ENCODE measurements around the gene EAF1. TPM values are rescaled to one million over a fixed set of nuclear protein-coding genes. Genes with fewer than 3 reads are reported as not detected.
A peak's percentile ranks its signal among the peaks of the same experiment; 100 is the strongest.
"Not testable (repeated sequence)": the region's sequence is repeated elsewhere in the genome, so short reads cannot be mapped to it uniquely, and the experiment has no call there.

Gene EAF1
- total RNA-seq, 4 donors from 2014 or later: 19.1 to 37.0 (median 26.4) TPM

GRCh38 chr3:15382405-15382923 is 44.9 kb upstream of the EAF1 start:
- Histone ChIP-seq H3K27ac (no peak overlapping the region), H3K4me1 (peaks cover 3 to 19% (median 6%) of the 10 kb centered on the region in 4 donors), H3K9me3 (no peaks in the 10 kb centered on the region), H3K36me3 (no peaks in the 10 kb centered on the region), H3K27me3 (no peaks in the 10 kb centered on the region), H3K4me3 (no peak overlapping the region)
- intact Hi-C loops (cut with DNase I; ENCODE audit: low total_unique reads): no loop called here
- TF ChIP-seq POLR2A (IDR thresholded peaks at IDR 0.05) (no peak), CTCF (IDR thresholded peaks at IDR 0.05) (no peak), POLR2AphosphoS5 (IDR thresholded peaks at IDR 0.05) (no peak), EP300 (IDR thresholded peaks at IDR 0.05; ENCODE audit: low read depth) (no peak)
- WGBS, 2 donors (ENCODE audit: low coverage in 1 of 2): 80 to 88% methylated on average over 2 to 3 of the region's 3 CpGs
- in situ Hi-C loops (cut with MboI; ENCODE audit: low pct_ligation_motif_present in 1 of 4, low pct_unique_long_range_greater_than_20kb in 1 of 4, low sequenced_read_pairs in 3 of 4): loop anchor here in 3 of 4 donors (10.0 kb wide), 1 partner anchor 118 kb away; no protein-coding TSS in a partner anchor
- no peak for DNase-seq

- H3K27me3 ChIP-seq: no peaks in the 10 kb centered on the region
- 77 to 89% methylated on average over 3 to 4 of the region's 4 CpGs for WGBS, 2 donors (ENCODE audit: low coverage in 1 of 2)
- intact Hi-C loops (cut with DNase I; ENCODE audit: low total_unique reads): no loop called here
- peak overlapping the region; percentile 19 to 65 (median 36) for H3K27ac ChIP-seq
- H3K9me3 ChIP-seq: no peaks in the 10 kb centered on the region
- H3K36me3 ChIP-seq: no peaks in the 10 kb centered on the region
- no peak for TF ChIP-seq CTCF (IDR thresholded peaks at IDR 0.05)
- TF ChIP-seq POLR2AphosphoS5 (IDR thresholded peaks at IDR 0.05): no peak
- no peak for TF ChIP-seq EP300 (IDR thresholded peaks at IDR 0.05; ENCODE audit: low read depth)
- no peak for TF ChIP-seq POLR2A (IDR thresholded peaks at IDR 0.05)
- in situ Hi-C loops (cut with MboI; ENCODE audit: low pct_ligation_motif_present in 1 of 4, low pct_unique_long_range_greater_than_20kb in 1 of 4, low sequenced_read_pairs in 3 of 4): loop anchor here in 3 of 4 donors (10.0 kb wide), 1 partner anchor 120 kb away; no protein-coding TSS in a partner anchor
- no peak for DNase-seq
- H3K4me3 ChIP-seq: no peak overlapping the region
- peaks cover 0 to 15% (median 3%) of the 10 kb centered on the region in 4 donors for H3K4me1 ChIP-seq
Measured at GRCh38 chr3:15384510-15385237, 42.7 kb upstream of the EAF1 start.

- H3K9me3 ChIP-seq; H3K36me3 ChIP-seq; H3K4me3 ChIP-seq; H3K27me3 ChIP-seq; intact Hi-C loops (cut with DNase I; ENCODE audit: low total_unique reads): not testable (repeated sequence)
- H3K4me1 ChIP-seq: peaks cover 0 to 15% (median 2%) of the 10 kb centered on the region in 4 donors
- DNase-seq: peak; percentile 16
- in situ Hi-C loops (cut with MboI; ENCODE audit: low pct_ligation_motif_present in 1 of 4, low pct_unique_long_range_greater_than_20kb in 1 of 4, low sequenced_read_pairs in 3 of 4): loop anchor here in 3 of 4 donors (10.0 kb wide), 1 partner anchor 120 kb away; no protein-coding TSS in a partner anchor
- 71 to 93% methylated on average over 5 to 10 of the region's 10 CpGs for WGBS, 2 donors (ENCODE audit: low coverage in 1 of 2)
- H3K27ac ChIP-seq: peak overlapping the region in 3 of 4 donors; percentile 14 to 65 (median 44)
Measured at GRCh38 chr3:15385238-15385695, 42.1 kb upstream of the EAF1 start.

- TF ChIP-seq POLR2AphosphoS5 (IDR thresholded peaks at IDR 0.05): no peak
- no peak for TF ChIP-seq EP300 (IDR thresholded peaks at IDR 0.05; ENCODE audit: low read depth)
- TF ChIP-seq POLR2A (IDR thresholded peaks at IDR 0.05): no peak
- no peak for TF ChIP-seq CTCF (IDR thresholded peaks at IDR 0.05)
Measured at GRCh38 chr3:15385901-15386653, 41.3 kb upstream of the EAF1 start.

GRCh38 chr3:15386654-15386955 is 40.8 kb upstream of the EAF1 start:
- H3K27me3 ChIP-seq; H3K9me3 ChIP-seq; DNase-seq; H3K36me3 ChIP-seq; intact Hi-C loops (cut with DNase I; ENCODE audit: low total_unique reads); H3K4me1 ChIP-seq; H3K4me3 ChIP-seq: not testable (repeated sequence)
- in situ Hi-C loops (cut with MboI; ENCODE audit: low pct_ligation_motif_present in 1 of 4, low pct_unique_long_range_greater_than_20kb in 1 of 4, low sequenced_read_pairs in 3 of 4): loop anchor here in 3 of 4 donors (10.0 kb wide), 1 partner anchor 122 kb away; no protein-coding TSS in a partner anchor
- WGBS, 2 donors (ENCODE audit: low coverage in 1 of 2): 70 to 83% methylated on average over 3 to 5 of the region's 5 CpGs
- H3K27ac ChIP-seq: peak overlapping the region in 1 of 4 donors; percentile 65

More at GRCh38 chr3:15385901-15386653, 41.3 kb upstream of the EAF1 start:
- no peaks in the 10 kb centered on the region for H3K9me3 ChIP-seq
- peaks cover 0 to 10% (median 2%) of the 10 kb centered on the region in 4 donors for H3K4me1 ChIP-seq
- WGBS, 2 donors (ENCODE audit: low coverage in 1 of 2): 86 to 88% methylated on average over 1 of the region's 1 CpG
- no peak for DNase-seq
- no peak overlapping the region for H3K4me3 ChIP-seq
- intact Hi-C loops (cut with DNase I; ENCODE audit: low total_unique reads): no loop called here
- in situ Hi-C loops (cut with MboI; ENCODE audit: low pct_ligation_motif_present in 1 of 4, low pct_unique_long_range_greater_than_20kb in 1 of 4, low sequenced_read_pairs in 3 of 4): loop anchor here in 3 of 4 donors (10.0 kb wide), 1 partner anchor 121 kb away; no protein-coding TSS in a partner anchor
- peak overlapping the region in 2 of 4 donors; percentile 44 to 65 for H3K27ac ChIP-seq
- H3K36me3 ChIP-seq: no peaks in the 10 kb centered on the region
- no peaks in the 10 kb centered on the region for H3K27me3 ChIP-seq
